ENCODE measurements around the gene UBAC2. TPM values are rescaled to one million over a fixed set of nuclear protein-coding genes. Genes with fewer than 3 reads are reported as not detected.

UBAC2 gene
- total RNA-seq, 1 donor from 2014 or later: 64.3 TPM

GRCh38 chr13:99335087-99335486 is 134.4 kb downstream of the UBAC2 start:
- Mint-ChIP-seq H3K9me3 (no peaks in the 10 kb centered on the region), H3K4me3 (no peak overlapping the region), H3K27ac (no peak overlapping the region), H3K36me3 (peaks cover 11% of the 10 kb centered on the region), H3K27me3 (ENCODE audit: low read depth) (no peaks in the 10 kb centered on the region), H3K4me1 (no peaks in the 10 kb centered on the region)
- TF ChIP-seq, protein P1, sequence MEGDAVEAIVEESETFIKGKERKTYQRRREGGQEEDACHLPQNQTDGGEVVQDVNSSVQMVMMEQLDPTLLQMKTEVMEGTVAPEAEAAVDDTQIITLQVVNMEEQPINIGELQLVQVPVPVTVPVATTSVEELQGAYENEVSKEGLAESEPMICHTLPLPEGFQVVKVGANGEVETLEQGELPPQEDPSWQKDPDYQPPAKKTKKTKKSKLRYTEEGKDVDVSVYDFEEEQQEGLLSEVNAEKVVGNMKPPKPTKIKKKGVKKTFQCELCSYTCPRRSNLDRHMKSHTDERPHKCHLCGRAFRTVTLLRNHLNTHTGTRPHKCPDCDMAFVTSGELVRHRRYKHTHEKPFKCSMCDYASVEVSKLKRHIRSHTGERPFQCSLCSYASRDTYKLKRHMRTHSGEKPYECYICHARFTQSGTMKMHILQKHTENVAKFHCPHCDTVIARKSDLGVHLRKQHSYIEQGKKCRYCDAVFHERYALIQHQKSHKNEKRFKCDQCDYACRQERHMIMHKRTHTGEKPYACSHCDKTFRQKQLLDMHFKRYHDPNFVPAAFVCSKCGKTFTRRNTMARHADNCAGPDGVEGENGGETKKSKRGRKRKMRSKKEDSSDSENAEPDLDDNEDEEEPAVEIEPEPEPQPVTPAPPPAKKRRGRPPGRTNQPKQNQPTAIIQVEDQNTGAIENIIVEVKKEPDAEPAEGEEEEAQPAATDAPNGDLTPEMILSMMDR (IDR thresholded peaks at IDR 0.05; ENCODE audit: unreplicated experiment): no peak
- no peak for DNase-seq (ENCODE audit: low spot score in 2 of 2, unreplicated experiment in 2 of 2)

DNA sequence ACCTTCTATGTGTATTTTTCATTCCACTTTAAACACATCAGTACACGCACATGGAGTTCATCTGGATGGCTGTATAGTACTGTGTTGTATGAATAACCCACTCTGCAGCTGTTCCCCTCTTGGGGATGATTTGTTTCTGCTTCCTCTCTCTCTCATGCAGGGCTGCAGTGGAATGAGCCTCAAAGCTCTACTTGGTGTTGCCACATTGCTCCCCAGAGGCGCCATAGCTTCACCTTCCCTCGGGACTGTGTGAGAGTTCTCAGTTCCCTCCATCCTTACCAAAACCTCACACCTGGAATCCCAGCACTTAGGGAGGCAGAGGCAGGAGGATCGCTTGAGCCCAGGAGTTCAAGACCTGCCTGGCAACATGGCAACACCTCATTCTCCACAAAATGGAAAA is 134.9 kb downstream of the UBAC2 start:
- no peak overlapping the region for H3K4me3 Mint-ChIP-seq
- H3K4me1 Mint-ChIP-seq: no peaks in the 10 kb centered on the region
- no peaks in the 10 kb centered on the region for H3K9me3 Mint-ChIP-seq
- no peak overlapping the region for H3K27ac Mint-ChIP-seq
- peaks cover 13% of the 10 kb centered on the region for H3K36me3 Mint-ChIP-seq
- H3K27me3 Mint-ChIP-seq (ENCODE audit: low read depth): no peaks in the 10 kb centered on the region
- DNase-seq (ENCODE audit: low spot score in 2 of 2, unreplicated experiment in 2 of 2): no peak
- TF ChIP-seq, protein P1 (IDR thresholded peaks at IDR 0.05; ENCODE audit: unreplicated experiment): no peak

GRCh38 chr13:99339230-99339721 is 138.6 kb downstream of the UBAC2 start:
- no peak for DNase-seq (ENCODE audit: low spot score in 2 of 2, unreplicated experiment in 2 of 2)
- H3K4me3 Mint-ChIP-seq: no peak overlapping the region
- TF ChIP-seq, protein P1 (IDR thresholded peaks at IDR 0.05; ENCODE audit: unreplicated experiment): no peak
- H3K27ac Mint-ChIP-seq: no peak overlapping the region
- peaks cover 15% of the 10 kb centered on the region for H3K36me3 Mint-ChIP-seq
- no peaks in the 10 kb centered on the region for H3K9me3 Mint-ChIP-seq
- no peaks in the 10 kb centered on the region for H3K27me3 Mint-ChIP-seq (ENCODE audit: low read depth)
- no peaks in the 10 kb centered on the region for H3K4me1 Mint-ChIP-seq

GRCh38 chr13:99339736-99340397 is 139.2 kb downstream of the UBAC2 start:
- DNase-seq (ENCODE audit: low spot score in 2 of 2, unreplicated experiment in 2 of 2): no peak
- H3K4me1 Mint-ChIP-seq: no peaks in the 10 kb centered on the region
- no peak overlapping the region for H3K27ac Mint-ChIP-seq
- no peaks in the 10 kb centered on the region for H3K9me3 Mint-ChIP-seq
- no peaks in the 10 kb centered on the region for H3K27me3 Mint-ChIP-seq (ENCODE audit: low read depth)
- TF ChIP-seq, protein P1 (IDR thresholded peaks at IDR 0.05; ENCODE audit: unreplicated experiment): no peak
- H3K36me3 Mint-ChIP-seq: peaks cover 19% of the 10 kb centered on the region
- H3K4me3 Mint-ChIP-seq: no peak overlapping the region

- no peaks in the 10 kb centered on the region for H3K27me3 Mint-ChIP-seq (ENCODE audit: low read depth)
- H3K27ac Mint-ChIP-seq: no peak overlapping the region
- DNase-seq (ENCODE audit: low spot score in 2 of 2, unreplicated experiment in 2 of 2): no peak
- no peak overlapping the region for H3K4me3 Mint-ChIP-seq
- no peaks in the 10 kb centered on the region for H3K4me1 Mint-ChIP-seq
- H3K9me3 Mint-ChIP-seq: no peaks in the 10 kb centered on the region
- peaks cover 22% of the 10 kb centered on the region for H3K36me3 Mint-ChIP-seq
- TF ChIP-seq, protein P1 (IDR thresholded peaks at IDR 0.05; ENCODE audit: unreplicated experiment): no peak
Measured at GRCh38 chr13:99340638-99341037, 140.0 kb downstream of the UBAC2 start.
